Measurements from ENCODE around the gene MGAT5.

Gene MGAT5

GRCh38 chr2:134443814-134444480 is 190.1 kb downstream of the MGAT5 start:
- Histone ChIP-seq H2BK12ac (ENCODE audit: low read length in 2 of 2) (no peak overlapping the region), H4K91ac (ENCODE audit: low read length) (no peak overlapping the region), H2BK15ac (ENCODE audit: low read depth, poor library complexity, severe bottlenecking) (no peak overlapping the region), H3K23ac (ENCODE audit: low read length in 2 of 2) (no peak overlapping the region), H3K36me3 (ENCODE audit: control insufficient read depth in 1 of 2, insufficient read depth in 2 of 2, low read depth in 1 of 2, low read length in 2 of 2) (peaks cover 5 to 33% of the 10 kb centered on the region in 2 experiments), H3K4ac (ENCODE audit: low read depth in 1 of 2, low read length in 2 of 2) (no peak overlapping the region), H2BK5ac (ENCODE audit: low read depth, low read length, poor library complexity, severe bottlenecking) (no peak overlapping the region), H2BK120ac (ENCODE audit: low read depth, low read length) (no peak overlapping the region), H3K27me3 (ENCODE audit: control insufficient read depth in 1 of 2, insufficient read depth in 1 of 2, low read length in 2 of 2) (no peaks in the 10 kb centered on the region), H3K9ac (ENCODE audit: low read length) (no peak overlapping the region), H3K14ac (ENCODE audit: low read length in 2 of 2) (no peak overlapping the region), H3K27ac (ENCODE audit: low read length, poor library complexity, severe bottlenecking) (no peak overlapping the region), H3K4me1 (ENCODE audit: control insufficient read depth, insufficient read depth, low read depth, low read length) (peaks cover 19% of the 10 kb centered on the region), H3K4me3 (ENCODE audit: insufficient read depth in 1 of 2, low read depth in 1 of 2, low read length in 2 of 2) (no peak overlapping the region), H4K8ac (ENCODE audit: low read length) (no peak overlapping the region), H3K9me3 (ENCODE audit: control insufficient read depth, low read length) (no peaks in the 10 kb centered on the region), H3K4me2 (ENCODE audit: low read length, poor library complexity, severe bottlenecking) (no peak overlapping the region), H2AFZ (ENCODE audit: low read depth, low read length) (no peak overlapping the region), H2AK5ac (ENCODE audit: low read length, severe bottlenecking) (no peak overlapping the region), H3K79me1 (replicated peaks; ENCODE audit: low read length, poor library complexity, severe bottlenecking) (peaks cover 4% of the 10 kb centered on the region), H3K18ac (ENCODE audit: low read depth in 1 of 2, low read length in 2 of 2) (no peak overlapping the region)
- 96% methylated on average over 10 of the region's 11 CpGs for WGBS
- DNase-seq = no peak

- Histone ChIP-seq H4K8ac (ENCODE audit: low read length) (no peak overlapping the region), H3K4me3 (ENCODE audit: insufficient read depth in 1 of 2, low read depth in 1 of 2, low read length in 2 of 2) (no peak overlapping the region), H3K9ac (ENCODE audit: low read length) (no peak overlapping the region), H2BK120ac (ENCODE audit: low read depth, low read length) (no peak overlapping the region), H3K23ac (ENCODE audit: low read length in 2 of 2) (peak overlapping the region in 1 of 2 experiments; percentile 23), H3K27ac (ENCODE audit: low read length, poor library complexity, severe bottlenecking) (no peak overlapping the region), H3K14ac (ENCODE audit: low read length in 2 of 2) (peak overlapping the region in 1 of 2 experiments; percentile 35), H3K18ac (ENCODE audit: low read depth in 1 of 2, low read length in 2 of 2) (peak overlapping the region in 1 of 2 experiments; percentile 67), H3K27me3 (ENCODE audit: control insufficient read depth in 1 of 2, insufficient read depth in 1 of 2, low read length in 2 of 2) (no peaks in the 10 kb centered on the region), H3K36me3 (ENCODE audit: control insufficient read depth in 1 of 2, insufficient read depth in 2 of 2, low read depth in 1 of 2, low read length in 2 of 2) (peaks cover 5 to 37% of the 10 kb centered on the region in 2 experiments), H3K4ac (ENCODE audit: low read depth in 1 of 2, low read length in 2 of 2) (no peak overlapping the region), H2AFZ (ENCODE audit: low read depth, low read length) (no peak overlapping the region), H2BK5ac (ENCODE audit: low read depth, low read length, poor library complexity, severe bottlenecking) (no peak overlapping the region), H2AK5ac (ENCODE audit: low read length, severe bottlenecking) (no peak overlapping the region), H3K4me1 (ENCODE audit: control insufficient read depth, insufficient read depth, low read depth, low read length) (peaks cover 19% of the 10 kb centered on the region), H2BK12ac (ENCODE audit: low read length in 2 of 2) (no peak overlapping the region), H3K4me2 (ENCODE audit: low read length, poor library complexity, severe bottlenecking) (no peak overlapping the region), H2BK15ac (ENCODE audit: low read depth, poor library complexity, severe bottlenecking) (no peak overlapping the region), H3K79me1 (replicated peaks; ENCODE audit: low read length, poor library complexity, severe bottlenecking) (peaks cover 6% of the 10 kb centered on the region), H4K91ac (ENCODE audit: low read length) (no peak overlapping the region), H3K9me3 (ENCODE audit: control insufficient read depth, low read length) (no peaks in the 10 kb centered on the region)
- no peak for DNase-seq
- 96% methylated on average over 4 of the region's 4 CpGs for WGBS
Measured at GRCh38 chr2:134445116-134445515, 191.2 kb downstream of the MGAT5 start.

- Histone ChIP-seq H3K36me3 (ENCODE audit: control insufficient read depth in 1 of 2, insufficient read depth in 2 of 2, low read depth in 1 of 2, low read length in 2 of 2) (peaks cover 5 to 35% of the 10 kb centered on the region in 2 experiments), H2BK5ac (ENCODE audit: low read depth, low read length, poor library complexity, severe bottlenecking) (no peak overlapping the region), H3K4me1 (ENCODE audit: control insufficient read depth, insufficient read depth, low read depth, low read length) (peaks cover 19% of the 10 kb centered on the region), H3K23ac (ENCODE audit: low read length in 2 of 2) (no peak overlapping the region), H3K4me2 (ENCODE audit: low read length, poor library complexity, severe bottlenecking) (no peak overlapping the region), H3K14ac (ENCODE audit: low read length in 2 of 2) (no peak overlapping the region), H3K18ac (ENCODE audit: low read depth in 1 of 2, low read length in 2 of 2) (peak overlapping the region; percentile 24 to 50), H2AFZ (ENCODE audit: low read depth, low read length) (no peak overlapping the region), H4K8ac (ENCODE audit: low read length) (no peak overlapping the region), H2AK5ac (ENCODE audit: low read length, severe bottlenecking) (no peak overlapping the region), H3K27me3 (ENCODE audit: control insufficient read depth in 1 of 2, insufficient read depth in 1 of 2, low read length in 2 of 2) (no peaks in the 10 kb centered on the region), H2BK120ac (ENCODE audit: low read depth, low read length) (no peak overlapping the region), H3K4ac (ENCODE audit: low read depth in 1 of 2, low read length in 2 of 2) (no peak overlapping the region), H2BK12ac (ENCODE audit: low read length in 2 of 2) (no peak overlapping the region), H2BK15ac (ENCODE audit: low read depth, poor library complexity, severe bottlenecking) (no peak overlapping the region), H3K79me1 (replicated peaks; ENCODE audit: low read length, poor library complexity, severe bottlenecking) (peaks cover 6% of the 10 kb centered on the region), H3K4me3 (ENCODE audit: insufficient read depth in 1 of 2, low read depth in 1 of 2, low read length in 2 of 2) (no peak overlapping the region), H3K9me3 (ENCODE audit: control insufficient read depth, low read length) (no peaks in the 10 kb centered on the region), H3K27ac (ENCODE audit: low read length, poor library complexity, severe bottlenecking) (peak overlapping the region; percentile 5), H4K91ac (ENCODE audit: low read length) (peak overlapping the region; percentile 52), H3K9ac (ENCODE audit: low read length) (no peak overlapping the region)
- 72% methylated on average over 11 of the region's 11 CpGs for WGBS
- no peak for DNase-seq
Measured at GRCh38 chr2:134445985-134446382, 192.1 kb downstream of the MGAT5 start.

GRCh38 chr2:134446383-134447017 is 192.6 kb downstream of the MGAT5 start:
- Histone ChIP-seq H3K18ac (ENCODE audit: low read depth in 1 of 2, low read length in 2 of 2) (no peak overlapping the region), H2AFZ (ENCODE audit: low read depth, low read length) (no peak overlapping the region), H2BK15ac (ENCODE audit: low read depth, poor library complexity, severe bottlenecking) (no peak overlapping the region), H3K27me3 (ENCODE audit: control insufficient read depth in 1 of 2, insufficient read depth in 1 of 2, low read length in 2 of 2) (no peaks in the 10 kb centered on the region), H3K9ac (ENCODE audit: low read length) (no peak overlapping the region), H3K4me1 (ENCODE audit: control insufficient read depth, insufficient read depth, low read depth, low read length) (peaks cover 19% of the 10 kb centered on the region), H3K14ac (ENCODE audit: low read length in 2 of 2) (no peak overlapping the region), H4K91ac (ENCODE audit: low read length) (no peak overlapping the region), H3K23ac (ENCODE audit: low read length in 2 of 2) (peak overlapping the region in 1 of 2 experiments; percentile 51), H3K79me1 (replicated peaks; ENCODE audit: low read length, poor library complexity, severe bottlenecking) (peaks cover 10% of the 10 kb centered on the region), H2AK5ac (ENCODE audit: low read length, severe bottlenecking) (no peak overlapping the region), H3K4me3 (ENCODE audit: insufficient read depth in 1 of 2, low read depth in 1 of 2, low read length in 2 of 2) (no peak overlapping the region), H3K36me3 (ENCODE audit: control insufficient read depth in 1 of 2, insufficient read depth in 2 of 2, low read depth in 1 of 2, low read length in 2 of 2) (peaks cover 5 to 34% of the 10 kb centered on the region in 2 experiments), H2BK12ac (ENCODE audit: low read length in 2 of 2) (peak overlapping the region in 1 of 2 experiments; percentile 61), H3K9me3 (ENCODE audit: control insufficient read depth, low read length) (no peaks in the 10 kb centered on the region), H3K4me2 (ENCODE audit: low read length, poor library complexity, severe bottlenecking) (no peak overlapping the region), H3K27ac (ENCODE audit: low read length, poor library complexity, severe bottlenecking) (peak overlapping the region; percentile 5), H4K8ac (ENCODE audit: low read length) (no peak overlapping the region), H2BK120ac (ENCODE audit: low read depth, low read length) (no peak overlapping the region), H2BK5ac (ENCODE audit: low read depth, low read length, poor library complexity, severe bottlenecking) (no peak overlapping the region), H3K4ac (ENCODE audit: low read depth in 1 of 2, low read length in 2 of 2) (no peak overlapping the region)
- DNase-seq = peak; percentile 55
- WGBS = 40% methylated on average over 6 of the region's 8 CpGs

Data from mesenchymal stem cell (in vitro differentiated cells and primary cell).